ENCODE measurements around the gene FAM135A.

DNA sequence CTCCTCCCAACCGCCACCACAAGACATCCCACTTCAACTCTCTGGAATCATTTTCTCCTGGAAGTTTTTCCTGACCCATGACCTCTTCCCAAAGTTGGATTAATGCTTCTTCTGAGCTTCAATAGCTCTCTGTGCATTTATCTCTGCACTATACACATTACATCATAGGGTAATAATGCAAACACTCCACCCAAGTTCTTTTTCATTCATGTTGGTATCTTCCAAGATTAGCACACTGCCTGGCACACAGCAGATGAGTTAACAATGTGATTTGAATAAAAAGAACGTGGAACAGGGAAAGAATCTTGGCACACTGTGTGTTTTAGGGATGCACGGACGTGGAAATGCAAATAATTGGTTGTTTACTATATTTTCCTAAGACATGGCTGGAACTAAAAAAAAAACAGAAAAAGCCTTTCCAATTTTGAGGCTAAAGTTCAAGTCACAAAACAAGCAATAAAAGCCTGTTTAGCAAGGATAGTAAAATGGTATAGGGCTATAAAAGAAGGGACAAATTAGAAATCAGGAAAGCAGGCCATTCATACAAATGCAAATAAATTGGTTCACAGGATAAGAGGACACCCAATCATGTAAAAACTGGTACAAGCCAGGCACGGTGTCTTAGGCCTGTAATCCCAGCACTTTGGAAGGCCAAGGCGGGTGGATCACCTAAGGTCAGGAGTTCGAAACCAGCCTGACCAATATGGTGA, 1.6 kb upstream of the FAM135A start:
- TF ChIP-seq POLR2A (IDR thresholded peaks at IDR 0.05): no peak
- TF ChIP-seq, protein P1, sequence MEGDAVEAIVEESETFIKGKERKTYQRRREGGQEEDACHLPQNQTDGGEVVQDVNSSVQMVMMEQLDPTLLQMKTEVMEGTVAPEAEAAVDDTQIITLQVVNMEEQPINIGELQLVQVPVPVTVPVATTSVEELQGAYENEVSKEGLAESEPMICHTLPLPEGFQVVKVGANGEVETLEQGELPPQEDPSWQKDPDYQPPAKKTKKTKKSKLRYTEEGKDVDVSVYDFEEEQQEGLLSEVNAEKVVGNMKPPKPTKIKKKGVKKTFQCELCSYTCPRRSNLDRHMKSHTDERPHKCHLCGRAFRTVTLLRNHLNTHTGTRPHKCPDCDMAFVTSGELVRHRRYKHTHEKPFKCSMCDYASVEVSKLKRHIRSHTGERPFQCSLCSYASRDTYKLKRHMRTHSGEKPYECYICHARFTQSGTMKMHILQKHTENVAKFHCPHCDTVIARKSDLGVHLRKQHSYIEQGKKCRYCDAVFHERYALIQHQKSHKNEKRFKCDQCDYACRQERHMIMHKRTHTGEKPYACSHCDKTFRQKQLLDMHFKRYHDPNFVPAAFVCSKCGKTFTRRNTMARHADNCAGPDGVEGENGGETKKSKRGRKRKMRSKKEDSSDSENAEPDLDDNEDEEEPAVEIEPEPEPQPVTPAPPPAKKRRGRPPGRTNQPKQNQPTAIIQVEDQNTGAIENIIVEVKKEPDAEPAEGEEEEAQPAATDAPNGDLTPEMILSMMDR (IDR thresholded peaks at IDR 0.05): no peak
